ENCODE data around the gene KCNA1.

GRCh38 chr12:4862809-4863208, 46.9 kb upstream of the KCNA1 start:
- TF ChIP-seq, protein P1, sequence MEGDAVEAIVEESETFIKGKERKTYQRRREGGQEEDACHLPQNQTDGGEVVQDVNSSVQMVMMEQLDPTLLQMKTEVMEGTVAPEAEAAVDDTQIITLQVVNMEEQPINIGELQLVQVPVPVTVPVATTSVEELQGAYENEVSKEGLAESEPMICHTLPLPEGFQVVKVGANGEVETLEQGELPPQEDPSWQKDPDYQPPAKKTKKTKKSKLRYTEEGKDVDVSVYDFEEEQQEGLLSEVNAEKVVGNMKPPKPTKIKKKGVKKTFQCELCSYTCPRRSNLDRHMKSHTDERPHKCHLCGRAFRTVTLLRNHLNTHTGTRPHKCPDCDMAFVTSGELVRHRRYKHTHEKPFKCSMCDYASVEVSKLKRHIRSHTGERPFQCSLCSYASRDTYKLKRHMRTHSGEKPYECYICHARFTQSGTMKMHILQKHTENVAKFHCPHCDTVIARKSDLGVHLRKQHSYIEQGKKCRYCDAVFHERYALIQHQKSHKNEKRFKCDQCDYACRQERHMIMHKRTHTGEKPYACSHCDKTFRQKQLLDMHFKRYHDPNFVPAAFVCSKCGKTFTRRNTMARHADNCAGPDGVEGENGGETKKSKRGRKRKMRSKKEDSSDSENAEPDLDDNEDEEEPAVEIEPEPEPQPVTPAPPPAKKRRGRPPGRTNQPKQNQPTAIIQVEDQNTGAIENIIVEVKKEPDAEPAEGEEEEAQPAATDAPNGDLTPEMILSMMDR (IDR thresholded peaks at IDR 0.05; ENCODE audit: low read length) = no peak
- no peak for TF ChIP-seq EZH2 (IDR thresholded peaks at IDR 0.05; ENCODE audit: borderline replicate concordance, low read length)

Measured in OCI-LY1 (cell line).